ENCODE data around the gene FAM171A1.

- TF ChIP-seq CTCF (IDR thresholded peaks at IDR 0.05; ENCODE audit: low read depth, low read length) = no peak
- TF ChIP-seq EZH2phosphoT487 (IDR thresholded peaks at IDR 0.05; ENCODE audit: low read depth) = no peak
Measured at GRCh38 chr10:15334650-15335323, 36.3 kb downstream of the FAM171A1 start.

All from OCI-LY3 (cell line).